ENCODE data around the gene FBXW4.

FBXW4 gene

GRCh38 chr10:101708073-101708472 is 13.1 kb upstream of the FBXW4 start:
- Histone ChIP-seq H3K9me3 (ENCODE audit: insufficient read depth, low read depth, low read length) (no peaks in the 10 kb centered on the region), H3K4me1 (ENCODE audit: insufficient read depth, low read length, poor library complexity, severe bottlenecking) (no peaks in the 10 kb centered on the region), H3K27me3 (ENCODE audit: insufficient read depth, low read length, poor library complexity, severe bottlenecking) (no peaks in the 10 kb centered on the region), H2AFZ (ENCODE audit: low read length) (no peak overlapping the region), H3K36me3 (ENCODE audit: insufficient read depth, low read length) (no peaks in the 10 kb centered on the region), H3K9ac (ENCODE audit: low read depth, low read length, poor library complexity, severe bottlenecking) (no peak overlapping the region), H3K4me2 (ENCODE audit: low read depth, low read length, poor library complexity, severe bottlenecking) (no peak overlapping the region), H3F3A (ENCODE audit: low read depth) (no peaks in the 10 kb centered on the region), H3K9me2 (replicated peaks; ENCODE audit: low read depth, low read length) (no peaks in the 10 kb centered on the region), H3K79me2 (ENCODE audit: insufficient read depth, low read length) (no peaks in the 10 kb centered on the region), H4K20me1 (ENCODE audit: insufficient read depth, low read length, poor library complexity, severe bottlenecking) (no peaks in the 10 kb centered on the region), H3K4me3 (ENCODE audit: low read length, poor library complexity, severe bottlenecking) (no peak overlapping the region)
- no peak for TF ChIP-seq EZH2phosphoT487 (IDR thresholded peaks at IDR 0.05; ENCODE audit: borderline replicate concordance)
- TF ChIP-seq CTCF (conservative IDR thresholded peaks at IDR 0.05; ENCODE audit: low read length), result no peak

- no peak overlapping the region for H2AFZ ChIP-seq (ENCODE audit: low read length)
- H3K9me3 ChIP-seq (ENCODE audit: insufficient read depth, low read depth, low read length), result no peaks in the 10 kb centered on the region
- H4K20me1 ChIP-seq (ENCODE audit: insufficient read depth, low read length, poor library complexity, severe bottlenecking), result no peaks in the 10 kb centered on the region
- no peak overlapping the region for H3K4me3 ChIP-seq (ENCODE audit: low read length, poor library complexity, severe bottlenecking)
- H3K36me3 ChIP-seq (ENCODE audit: insufficient read depth, low read length), result no peaks in the 10 kb centered on the region
- H3K4me2 ChIP-seq (ENCODE audit: low read depth, low read length, poor library complexity, severe bottlenecking), result no peak overlapping the region
- H3K9me2 ChIP-seq (replicated peaks; ENCODE audit: low read depth, low read length), result no peaks in the 10 kb centered on the region
- H3K4me1 ChIP-seq (ENCODE audit: insufficient read depth, low read length, poor library complexity, severe bottlenecking), result no peaks in the 10 kb centered on the region
- no peak overlapping the region for H3K9ac ChIP-seq (ENCODE audit: low read depth, low read length, poor library complexity, severe bottlenecking)
- H3F3A ChIP-seq (ENCODE audit: low read depth), result no peaks in the 10 kb centered on the region
- no peaks in the 10 kb centered on the region for H3K79me2 ChIP-seq (ENCODE audit: insufficient read depth, low read length)
- H3K27me3 ChIP-seq (ENCODE audit: insufficient read depth, low read length, poor library complexity, severe bottlenecking), result no peaks in the 10 kb centered on the region
- TF ChIP-seq CTCF (conservative IDR thresholded peaks at IDR 0.05; ENCODE audit: low read length), result no peak
- no peak for TF ChIP-seq EZH2phosphoT487 (IDR thresholded peaks at IDR 0.05; ENCODE audit: borderline replicate concordance)
These were observed 9.4 kb upstream of the FBXW4 start for GRCh38 chr10:101704331-101704730.

GRCh38 chr10:101696632-101697031 is 1.7 kb upstream of the FBXW4 start:
- Histone ChIP-seq H3K9me2 (replicated peaks; ENCODE audit: low read depth, low read length) (no peaks in the 10 kb centered on the region), H3F3A (ENCODE audit: low read depth) (no peaks in the 10 kb centered on the region), H3K79me2 (ENCODE audit: insufficient read depth, low read length) (peaks cover 46% of the 10 kb centered on the region), H4K20me1 (ENCODE audit: insufficient read depth, low read length, poor library complexity, severe bottlenecking) (peaks cover 12% of the 10 kb centered on the region), H3K9me3 (ENCODE audit: insufficient read depth, low read depth, low read length) (no peaks in the 10 kb centered on the region), H3K4me2 (ENCODE audit: low read depth, low read length, poor library complexity, severe bottlenecking) (peak overlapping the region; percentile 83), H3K36me3 (ENCODE audit: insufficient read depth, low read length) (no peaks in the 10 kb centered on the region), H3K9ac (ENCODE audit: low read depth, low read length, poor library complexity, severe bottlenecking) (peak overlapping the region; percentile 18), H3K4me3 (ENCODE audit: low read length, poor library complexity, severe bottlenecking) (peak overlapping the region; percentile 94), H3K27me3 (ENCODE audit: insufficient read depth, low read length, poor library complexity, severe bottlenecking) (no peaks in the 10 kb centered on the region), H2AFZ (ENCODE audit: low read length) (no peak overlapping the region), H3K4me1 (ENCODE audit: insufficient read depth, low read length, poor library complexity, severe bottlenecking) (peaks cover 36% of the 10 kb centered on the region)
- TF ChIP-seq CTCF (conservative IDR thresholded peaks at IDR 0.05; ENCODE audit: low read length) (no peak), EZH2phosphoT487 (IDR thresholded peaks at IDR 0.05; ENCODE audit: borderline replicate concordance) (no peak)

Measured in Loucy (cell line).